ENCODE results near the gene ADGRG4.

GRCh38 chrX:136438192-136438591 is 137.4 kb downstream of the ADGRG4 start:
- TF ChIP-seq, protein P1, sequence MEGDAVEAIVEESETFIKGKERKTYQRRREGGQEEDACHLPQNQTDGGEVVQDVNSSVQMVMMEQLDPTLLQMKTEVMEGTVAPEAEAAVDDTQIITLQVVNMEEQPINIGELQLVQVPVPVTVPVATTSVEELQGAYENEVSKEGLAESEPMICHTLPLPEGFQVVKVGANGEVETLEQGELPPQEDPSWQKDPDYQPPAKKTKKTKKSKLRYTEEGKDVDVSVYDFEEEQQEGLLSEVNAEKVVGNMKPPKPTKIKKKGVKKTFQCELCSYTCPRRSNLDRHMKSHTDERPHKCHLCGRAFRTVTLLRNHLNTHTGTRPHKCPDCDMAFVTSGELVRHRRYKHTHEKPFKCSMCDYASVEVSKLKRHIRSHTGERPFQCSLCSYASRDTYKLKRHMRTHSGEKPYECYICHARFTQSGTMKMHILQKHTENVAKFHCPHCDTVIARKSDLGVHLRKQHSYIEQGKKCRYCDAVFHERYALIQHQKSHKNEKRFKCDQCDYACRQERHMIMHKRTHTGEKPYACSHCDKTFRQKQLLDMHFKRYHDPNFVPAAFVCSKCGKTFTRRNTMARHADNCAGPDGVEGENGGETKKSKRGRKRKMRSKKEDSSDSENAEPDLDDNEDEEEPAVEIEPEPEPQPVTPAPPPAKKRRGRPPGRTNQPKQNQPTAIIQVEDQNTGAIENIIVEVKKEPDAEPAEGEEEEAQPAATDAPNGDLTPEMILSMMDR (conservative IDR thresholded peaks at IDR 0.05 in 1 of 2, IDR thresholded peaks at IDR 0.05 in 1 of 2; ENCODE audit: low read depth in 1 of 2, low read length in 2 of 2), result no peak
- TF ChIP-seq EZH2 (IDR thresholded peaks at IDR 0.05; ENCODE audit: low read length, missing control alignments), result no peak

Measured in fibroblast of lung (primary cell).